GM21360 (cell line): ENCODE measurements around the gene NBAS.
A peak's percentile ranks its signal among the peaks of the same experiment; 100 is the strongest.

Experiments used
- ATAC-seq: cut with Tn5 transposase; IDR thresholded peaks from one replicate; pipeline ENCODE4 v1.9.1; 2021; ENCODE audit warnings: mild to moderate bottlenecking, moderate library complexity; ENCODE audit not compliant: unreplicated experiment

The NBAS gene

GRCh38 chr2:15154297-15154696 lies 406.8 kb downstream of the NBAS start:
- no peak for ATAC-seq

GRCh38 chr2:15152382-15152781 lies 408.8 kb downstream of the NBAS start:
- ATAC-seq, result no peak

GRCh38 chr2:15149063-15149462 lies 412.1 kb downstream of the NBAS start:
- ATAC-seq, result no peak

DNA sequence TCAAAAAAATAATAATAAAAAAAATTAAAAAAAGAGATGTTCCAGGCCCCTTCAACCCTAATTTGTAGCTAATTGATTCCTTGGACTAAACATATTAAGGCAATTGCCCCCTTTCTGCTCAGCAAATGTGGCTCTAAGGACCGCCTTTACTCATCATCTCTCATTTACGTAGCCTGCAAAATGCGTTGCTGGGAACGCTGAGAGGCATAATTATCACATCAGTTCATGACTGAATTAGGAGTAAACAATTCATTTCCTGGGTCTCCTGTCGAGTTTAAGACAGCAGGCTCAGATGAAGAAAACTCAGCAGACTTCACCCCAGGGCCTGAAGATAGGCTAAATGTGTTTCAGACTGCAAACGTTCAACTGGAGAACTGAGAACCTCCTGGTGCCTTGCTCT lies 413.5 kb downstream of the NBAS start:
- ATAC-seq, result no peak

GRCh38 chr2:15146960-15147359 lies 414.2 kb downstream of the NBAS start:
- ATAC-seq, result no peak

- ATAC-seq, result no peak
Measured at GRCh38 chr2:15145919-15146318, 415.2 kb downstream of the NBAS start.

GRCh38 chr2:15145046-15145817 lies 415.9 kb downstream of the NBAS start:
- ATAC-seq, result no peak

DNA sequence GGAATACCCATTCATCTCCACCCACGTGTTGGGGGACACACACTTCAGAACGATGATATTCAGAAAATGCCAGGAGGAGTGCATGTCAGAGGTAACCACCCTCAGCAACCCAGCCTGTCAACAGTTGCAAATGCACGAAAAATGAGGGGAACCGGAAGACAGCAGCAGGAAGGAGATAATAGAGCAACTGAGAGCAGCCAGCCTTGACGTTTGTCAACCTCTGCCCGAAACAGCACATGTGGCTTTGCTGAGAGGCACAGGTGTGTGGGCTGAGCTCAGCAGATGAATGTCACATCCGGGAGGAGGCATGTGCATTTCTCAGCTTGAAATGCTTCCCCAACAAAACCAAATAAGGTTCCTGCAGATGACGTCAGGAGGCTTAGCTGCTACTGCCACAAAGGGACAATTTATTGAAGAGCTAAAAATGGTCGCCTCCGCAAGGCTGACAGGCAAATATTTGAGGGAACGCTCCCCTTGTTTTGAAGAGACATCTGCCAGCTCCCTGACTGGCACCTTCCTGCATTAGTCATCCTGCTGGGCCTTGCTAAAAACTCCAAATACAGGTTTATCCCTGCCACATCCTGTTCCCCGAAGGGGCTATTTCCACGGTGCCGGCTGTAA lies 419.0 kb downstream of the NBAS start:
- peak; percentile 100 for ATAC-seq

DNA sequence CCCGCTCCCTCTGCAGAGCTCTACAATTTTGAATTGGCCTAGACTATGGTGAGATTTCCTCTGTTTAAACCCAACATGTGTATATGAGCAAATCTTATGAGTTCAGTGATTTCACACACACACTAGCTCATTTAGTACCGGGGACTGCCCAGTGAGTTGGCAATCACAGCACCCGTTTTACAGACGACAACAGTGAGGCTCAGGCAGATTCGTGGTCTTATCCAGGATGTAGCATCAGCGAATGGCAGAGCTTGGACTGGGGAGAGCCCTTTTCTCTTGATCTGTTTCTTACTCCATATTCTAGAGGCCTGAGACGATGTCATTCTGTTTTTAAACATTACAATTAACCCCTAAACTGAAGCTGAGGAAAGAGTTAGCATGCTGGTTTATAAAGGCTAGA lies 419.9 kb downstream of the NBAS start:
- ATAC-seq, result no peak

DNA sequence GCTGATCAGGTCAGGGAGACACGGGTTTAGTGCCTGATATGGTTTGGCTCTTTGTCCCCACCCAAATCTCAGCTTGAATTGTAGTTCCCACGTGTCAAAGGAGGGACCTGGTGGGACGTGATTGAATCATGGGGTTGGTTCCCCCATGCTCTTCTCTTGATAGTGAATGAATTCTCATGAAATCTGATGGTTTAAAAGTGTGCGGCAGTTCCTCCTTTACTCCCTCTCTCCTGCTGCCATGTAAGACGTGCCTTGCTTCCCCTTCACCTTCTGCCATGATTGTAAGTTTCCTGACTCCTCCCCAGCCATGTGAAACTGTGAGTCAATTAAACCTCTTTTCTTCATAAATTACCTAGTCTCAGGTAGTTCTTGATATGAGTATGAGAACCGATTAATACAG lies 424.5 kb downstream of the NBAS start:
- no peak for ATAC-seq

DNA sequence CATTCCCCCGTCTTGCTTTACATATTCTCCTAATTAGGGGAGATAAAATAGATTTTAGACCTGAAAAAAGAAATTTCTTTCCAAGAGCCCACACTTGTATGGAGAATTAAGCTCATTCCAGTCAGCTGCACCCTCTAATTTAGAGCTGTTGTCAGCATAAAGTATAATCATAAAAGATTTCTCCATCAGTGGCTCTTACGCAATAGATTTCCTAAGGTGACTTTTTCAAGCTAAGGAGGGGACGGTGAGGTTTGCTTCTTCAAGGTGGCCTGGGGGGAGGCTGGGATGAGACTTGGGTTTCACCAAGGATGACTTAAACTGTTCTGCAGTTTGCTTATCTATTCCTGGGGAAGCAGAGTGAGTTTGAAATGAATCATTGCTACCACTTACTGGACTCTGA lies 426.2 kb downstream of the NBAS start:
- ATAC-seq, result no peak

- no peak for ATAC-seq
Measured at GRCh38 chr2:15133461-15133860, 427.7 kb downstream of the NBAS start.

DNA sequence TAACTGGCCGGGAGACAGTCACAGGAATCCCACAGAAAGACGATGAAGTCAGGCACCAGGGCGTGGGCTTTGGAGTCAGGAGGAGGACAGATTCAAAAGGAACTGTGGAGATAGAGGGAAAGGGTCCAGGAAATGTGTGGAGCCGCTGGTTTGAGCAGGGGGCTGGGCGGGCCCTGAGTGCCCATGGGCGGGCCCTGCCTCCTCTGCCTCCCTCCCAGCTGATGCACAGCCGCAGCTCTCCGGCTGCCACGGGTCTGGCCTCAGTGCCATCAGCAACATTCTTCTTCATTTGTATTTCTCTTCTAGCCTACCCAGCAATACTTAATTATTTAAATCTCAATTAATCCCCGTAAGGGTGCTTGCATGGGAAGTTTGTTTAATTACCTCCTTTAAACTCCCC lies 432.3 kb downstream of the NBAS start:
- no peak for ATAC-seq

- no peak for ATAC-seq
Measured at GRCh38 chr2:15127876-15128275, 433.3 kb downstream of the NBAS start.

DNA sequence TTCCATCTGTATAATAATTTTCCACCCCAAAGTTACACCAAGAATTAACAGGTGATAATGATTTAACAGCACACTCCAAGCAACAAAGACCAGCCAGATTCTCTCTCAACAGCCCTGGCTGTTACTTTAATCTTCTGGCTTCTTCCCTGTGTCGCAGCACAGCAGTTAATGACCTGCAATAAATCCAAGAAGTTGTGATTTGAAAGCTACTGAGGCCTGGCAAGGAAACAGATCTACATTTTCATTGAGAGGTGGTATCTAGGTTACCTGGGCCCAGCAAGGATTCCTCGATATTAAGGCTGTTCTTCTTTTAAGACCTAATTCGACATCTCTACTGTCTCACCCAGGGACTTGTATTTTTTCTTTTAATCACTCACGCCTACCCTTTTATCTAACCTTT lies 433.8 kb downstream of the NBAS start:
- no peak for ATAC-seq

- ATAC-seq, result no peak
Measured at GRCh38 chr2:15126373-15126772, 434.8 kb downstream of the NBAS start.

DNA sequence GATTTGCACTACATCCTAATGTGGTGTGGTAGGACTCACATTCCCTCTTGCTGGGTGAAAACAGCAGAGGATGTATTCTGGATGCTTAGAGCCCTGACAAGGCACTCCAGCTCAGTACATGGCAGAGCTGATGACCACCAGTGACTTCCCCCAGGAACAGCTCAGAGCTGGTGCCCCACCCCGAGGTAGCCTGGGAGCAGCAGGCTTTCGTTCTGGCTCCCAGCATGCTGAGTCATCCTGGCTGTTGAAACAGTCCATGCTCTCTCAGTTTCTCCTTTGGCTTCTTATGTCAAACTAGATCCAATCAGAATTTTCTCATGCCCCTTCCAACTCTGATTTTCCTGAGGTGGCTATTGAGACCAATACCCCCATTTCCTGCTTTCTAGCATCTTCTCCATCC lies 438.2 kb downstream of the NBAS start:
- no peak for ATAC-seq

DNA sequence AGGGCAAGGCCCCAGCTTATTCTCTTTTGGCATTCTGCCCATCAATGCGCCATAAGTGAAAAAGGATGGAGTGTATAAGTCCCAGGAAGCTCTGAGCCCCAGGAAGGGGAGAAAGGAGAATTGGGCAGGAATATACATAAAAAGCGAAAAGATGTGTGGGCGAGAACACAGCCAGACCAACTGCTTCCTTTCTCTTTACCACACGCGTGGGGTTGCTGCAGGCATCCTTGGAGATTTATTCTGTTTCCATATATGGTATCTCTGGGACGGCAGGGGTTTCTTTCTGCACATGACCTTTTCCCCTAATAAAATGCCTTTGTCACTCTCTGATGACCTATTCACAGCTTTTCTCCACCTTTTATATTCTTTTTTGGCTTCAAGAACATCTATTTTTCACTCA lies 440.5 kb downstream of the NBAS start:
- no peak for ATAC-seq

- no peak for ATAC-seq
Measured at GRCh38 chr2:15119722-15120175, 441.4 kb downstream of the NBAS start.

DNA sequence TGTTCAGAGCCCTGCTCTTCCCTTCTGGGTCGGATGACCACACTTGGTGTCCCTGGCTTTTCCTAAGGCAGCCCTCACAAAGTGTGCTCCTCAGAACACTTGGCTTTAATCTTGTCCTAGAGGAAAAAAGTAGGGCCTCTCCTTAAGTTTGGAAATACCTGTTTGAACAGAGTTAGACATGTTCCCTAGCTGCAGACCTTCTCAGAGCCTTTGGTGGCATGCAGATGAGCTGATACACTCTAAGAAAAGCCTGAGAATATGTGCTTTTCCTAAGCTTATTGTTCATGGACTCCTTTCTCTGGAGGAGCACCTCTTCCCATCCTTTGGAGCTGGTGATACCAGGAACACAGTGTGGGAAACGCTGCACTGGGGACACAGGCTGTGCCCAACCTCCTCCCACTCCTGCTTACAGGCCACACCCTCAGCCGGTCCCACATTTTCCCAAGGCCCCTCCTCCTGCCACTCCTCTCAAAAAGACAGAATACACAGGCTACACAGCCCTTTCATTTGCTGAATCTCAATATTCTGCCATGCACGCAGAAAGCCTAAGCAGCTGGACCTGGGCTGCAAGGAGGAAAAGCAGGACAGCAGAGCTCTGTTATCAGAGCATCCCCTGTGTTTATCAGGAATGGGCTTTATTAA lies 443.6 kb downstream of the NBAS start:
- no peak for ATAC-seq
